Thoracic aorta (tissue), 2 donors: Measurements from ENCODE around the gene TRIM63. TPM values are rescaled to one million over a fixed set of nuclear protein-coding genes. Genes with fewer than 3 reads are reported as not detected.

Experiments
- ATAC-seq: fragments of 150-250 bp; one replicate; pipeline ENCODE4 v1.8.0; 2017; ENCODE audit warnings: low read depth; ENCODE audit not compliant: insufficient number of reproducible peaks, low FRiP score
- DNase-seq: peaks from one replicate; pipeline ENCODE4 v3.0.0-alpha.2; 2020; ENCODE audit warnings: low spot score
- H3K27ac ChIP-seq, 2 donors: fragments of 200-600 bp; sonication (generic); 1 replicate in 1 of 2; 2 replicates in 1 of 2; pipeline ENCODE4 v1.5.1; 2016; ENCODE audit warnings: mild to moderate bottlenecking in 2 of 2, moderate library complexity in 2 of 2
- H3K27me3 ChIP-seq: fragments of 200-600 bp; sonication (generic); replicated peaks from 2 replicates; pipeline ENCODE4 v1.6.0; 2016; ENCODE audit warnings: mild to moderate bottlenecking; ENCODE audit not compliant: insufficient read depth
- H3K36me3 ChIP-seq: fragments of 200-600 bp; sonication (generic); one replicate; pipeline ENCODE4 v1.5.1; 2016
- H3K4me1 ChIP-seq, 2 donors: fragments of 200-600 bp; sonication (generic); 1 replicate in 1 of 2; 2 replicates in 1 of 2; pipeline versions ENCODE4 v1.5.1 to v1.6.0; 2016; ENCODE audit warnings: low read depth in 2 of 2, mild to moderate bottlenecking in 1 of 2; ENCODE audit not compliant: control insufficient read depth in 1 of 2
- H3K4me3 ChIP-seq: fragments of 200-600 bp; sonication (generic); 2 replicates; pipeline ENCODE4 v1.5.1; 2016; ENCODE audit warnings: mild to moderate bottlenecking
- H3K9me3 ChIP-seq: fragments of 200-600 bp; sonication (generic); 2 replicates; pipeline ENCODE4 v1.5.1; 2016
- CTCF ChIP-seq: fragments of 200-600 bp; sonication (generic); IDR thresholded peaks from one replicate; pipeline ENCODE4 v1.5.1; 2019; ENCODE audit warnings: antibody characterized with exemption
- total RNA-seq, 2 donors: library from RNA; depleted of rRNA; stranded (reverse); fragments of >200 nt; gene quantifications; one replicate each; pipeline versions ENCODE4 v1.1.0 to v1.2.3, GENCODE V29; 2016

The TRIM63 gene
- total RNA-seq, 2 donors from 2014 or later, result not detected

- H3K27me3 ChIP-seq, result no peaks in the 10 kb centered on the region
- no peaks in the 10 kb centered on the region for H3K9me3 ChIP-seq
- ATAC-seq, result no peak
- no peak for DNase-seq
- no peak overlapping the region for H3K4me3 ChIP-seq
- no peak for TF ChIP-seq CTCF
- no peaks in the 10 kb centered on the region for H3K4me1 ChIP-seq
- H3K36me3 ChIP-seq, result no peaks in the 10 kb centered on the region
- no peak overlapping the region for H3K27ac ChIP-seq
Measured at GRCh38 chr1:26006710-26007109, 60.7 kb downstream of the TRIM63 start.

GRCh38 chr1:26005434-26006105 lies 61.9 kb downstream of the TRIM63 start:
- ATAC-seq (no peak), DNase-seq (no peak)
- TF ChIP-seq CTCF, result no peak
- H3K36me3 ChIP-seq, result no peaks in the 10 kb centered on the region
- H3K4me3 ChIP-seq, result no peak overlapping the region
- no peaks in the 10 kb centered on the region for H3K9me3 ChIP-seq
- no peaks in the 10 kb centered on the region for H3K27me3 ChIP-seq
- no peaks in the 10 kb centered on the region for H3K4me1 ChIP-seq
- H3K27ac ChIP-seq, result no peak overlapping the region

GRCh38 chr1:26003756-26004155 lies 63.7 kb downstream of the TRIM63 start:
- no peak overlapping the region for H3K27ac ChIP-seq
- H3K4me3 ChIP-seq, result no peak overlapping the region
- H3K9me3 ChIP-seq, result no peaks in the 10 kb centered on the region
- ATAC-seq, result no peak
- no peak for DNase-seq
- peaks cover 0 to under 1% of the 10 kb centered on the region in 2 donors for H3K4me1 ChIP-seq
- H3K36me3 ChIP-seq, result no peaks in the 10 kb centered on the region
- no peak for TF ChIP-seq CTCF
- H3K27me3 ChIP-seq, result no peaks in the 10 kb centered on the region

GRCh38 chr1:26003262-26003661 lies 64.2 kb downstream of the TRIM63 start:
- DNase-seq (no peak), ATAC-seq (no peak)
- Histone ChIP-seq H3K4me1 (peaks cover 0 to 5% of the 10 kb centered on the region in 2 donors), H3K27ac (no peak overlapping the region), H3K27me3 (no peaks in the 10 kb centered on the region), H3K9me3 (no peaks in the 10 kb centered on the region), H3K36me3 (no peaks in the 10 kb centered on the region), H3K4me3 (no peak overlapping the region)
- no peak for TF ChIP-seq CTCF

Other genes starting within 250 kb of the TRIM63 start
- gene MTFR1L, start 247.7 kb downstream of the TRIM63 start, total RNA-seq, result 10 to 100 TPM; 63.4 to 81.9 TPM
- gene AUNIP, start 208.2 kb downstream of the TRIM63 start, total RNA-seq, result not detected
- 1 to 10 TPM; 7.0 to 7.1 TPM for gene PAQR7, start 191.9 kb downstream of the TRIM63 start, total RNA-seq
- gene STMN1, start 161.2 kb downstream of the TRIM63 start, total RNA-seq, result 10 to 100 TPM; 10.9 to 14.4 TPM
- 1 to 10 TPM; 3.6 to 6.9 TPM for gene PAFAH2, start 69.6 kb downstream of the TRIM63 start, total RNA-seq
- gene EXTL1, start 45.9 kb downstream of the TRIM63 start, total RNA-seq, result 1 to 10 TPM in 1 of 2 donors, not detected in 1; 1.6 TPM
- gene SLC30A2, start 21.5 kb downstream of the TRIM63 start, total RNA-seq, result not detected
- gene PDIK1L, start 44.2 kb upstream of the TRIM63 start, total RNA-seq, result 10 to 100 TPM in 1 of 2 donors, 1 to 10 TPM in 1; 9.6 to 10.4 TPM
- 10 to 100 TPM in 1 of 2 donors, 1 to 10 TPM in 1; 9.9 to 10.6 TPM for gene FAM110D, start 91.4 kb upstream of the TRIM63 start, total RNA-seq
- not detected for gene C1orf232, start 101.3 kb upstream of the TRIM63 start, total RNA-seq
- gene ZNF593, start 102.3 kb upstream of the TRIM63 start, total RNA-seq, result 10 to 100 TPM; 14.4 to 20.5 TPM
- not detected for gene ZNF593OS, start 104.2 kb upstream of the TRIM63 start, total RNA-seq
- gene CNKSR1, start 109.9 kb upstream of the TRIM63 start, total RNA-seq, result 10 to 100 TPM in 1 of 2 donors, 1 to 10 TPM in 1; 5.8 to 17.5 TPM
- gene CATSPER4, start 123.0 kb upstream of the TRIM63 start, total RNA-seq, result not detected
- 1 to 10 TPM; 2.8 to 4.0 TPM for gene CEP85, start 166.6 kb upstream of the TRIM63 start, total RNA-seq
- 100 to 1,000 TPM in 1 of 2 donors, 10 to 100 TPM in 1; 79.2 to 137 TPM for gene SH3BGRL3, start 212.5 kb upstream of the TRIM63 start, total RNA-seq
- gene UBXN11, start 239.0 kb upstream of the TRIM63 start, total RNA-seq, result 10 to 100 TPM in 1 of 2 donors, 1 to 10 TPM in 1; 9.6 to 23.2 TPM